ENCODE measurements around the gene MYBPH.

The MYBPH gene

GRCh38 chr1:203153989-203154821 lies 21.4 kb downstream of the MYBPH start:
- DNase-seq = no peak
- in situ Hi-C loops (cut with MboI; ENCODE audit: low pct_unique_long_range_greater_than_20kb, low sequenced_read_pairs) = no loop called here

- in situ Hi-C loops (cut with MboI; ENCODE audit: low pct_unique_long_range_greater_than_20kb, low sequenced_read_pairs) = no loop called here
- no peak for DNase-seq
These were observed 22.3 kb downstream of the MYBPH start for GRCh38 chr1:203153051-203153988.

- DNase-seq = no peak
- in situ Hi-C loops (cut with MboI; ENCODE audit: low pct_unique_long_range_greater_than_20kb, low sequenced_read_pairs) = no loop called here
These were observed 23.2 kb downstream of the MYBPH start for GRCh38 chr1:203152158-203153034.

DNA sequence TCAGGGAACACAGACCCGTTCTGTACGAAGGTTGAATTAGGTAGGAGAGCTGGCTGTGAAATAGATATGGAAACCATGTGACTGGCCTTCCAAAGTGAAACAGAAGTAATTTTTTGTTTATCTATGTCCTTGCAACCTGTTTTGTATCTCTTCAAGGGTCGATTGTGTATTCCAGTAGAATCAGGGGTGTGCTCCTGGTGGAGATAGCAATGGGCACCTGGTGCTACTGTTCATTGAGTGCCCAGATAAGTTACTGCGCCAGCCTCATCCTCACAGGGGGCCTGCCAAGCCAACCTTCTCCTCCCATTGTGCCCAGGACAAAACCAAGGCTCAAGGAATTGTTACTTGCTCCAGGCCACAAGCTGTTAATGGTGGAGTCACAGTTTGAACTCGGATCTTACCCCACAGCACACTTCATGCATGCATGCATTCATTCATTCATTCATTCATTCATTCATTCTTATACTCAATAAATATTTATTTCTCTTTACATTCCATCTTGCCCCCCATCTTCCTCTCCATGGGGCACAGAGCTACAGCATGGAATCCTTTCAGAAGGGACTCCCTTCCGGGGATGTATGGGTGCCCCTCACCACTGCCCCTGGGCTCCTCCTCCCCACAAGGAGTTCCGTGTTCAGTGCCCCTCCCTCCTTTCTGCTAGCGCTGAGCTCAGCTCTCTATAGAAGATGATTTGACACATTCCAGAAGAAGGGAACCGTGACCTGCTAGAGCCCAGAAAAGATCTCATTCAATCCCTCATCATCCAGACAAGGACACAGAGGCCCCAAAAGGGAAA lies 24.1 kb downstream of the MYBPH start:
- in situ Hi-C loops (cut with MboI; ENCODE audit: low pct_unique_long_range_greater_than_20kb, low sequenced_read_pairs) = no loop called here
- no peak for DNase-seq

DNA sequence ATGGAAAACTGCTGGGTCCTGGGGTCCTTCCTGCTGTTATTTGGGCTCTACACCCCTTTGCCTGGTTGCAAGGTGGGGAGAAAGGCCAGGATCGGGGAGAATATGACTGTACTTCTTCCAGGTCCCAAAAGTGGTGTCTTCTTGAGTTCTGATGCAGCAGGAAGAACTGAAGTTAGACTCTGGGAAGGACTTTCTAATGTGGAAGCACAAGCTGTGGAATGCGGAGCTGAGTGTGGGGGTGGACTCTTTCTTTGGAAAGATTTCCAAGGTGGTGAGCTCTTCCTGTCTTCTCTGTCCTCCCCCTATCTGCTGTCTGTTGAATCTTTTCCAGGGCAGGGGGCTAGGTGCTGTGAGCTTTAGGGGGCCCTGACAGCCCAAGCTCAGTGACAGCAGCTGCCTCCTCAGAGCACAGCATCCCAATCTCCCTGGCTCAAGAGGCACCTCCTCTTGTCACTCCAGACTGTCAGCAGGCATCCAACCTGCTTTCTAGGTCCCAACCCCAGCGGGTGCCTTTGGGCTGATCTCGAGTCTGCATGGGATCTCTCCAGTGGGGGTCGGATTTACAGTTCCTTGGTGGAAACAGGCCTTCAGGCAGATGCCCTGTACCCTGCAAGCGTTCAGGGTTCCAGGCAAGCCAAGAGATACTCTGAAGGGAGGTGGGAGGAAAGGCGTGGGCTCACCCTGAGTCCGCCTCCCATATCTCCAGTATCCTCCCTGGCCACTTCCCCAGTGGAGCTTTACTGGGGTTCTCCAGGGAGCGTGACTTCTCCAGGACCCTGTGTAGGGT lies 24.9 kb downstream of the MYBPH start:
- in situ Hi-C loops (cut with MboI; ENCODE audit: low pct_unique_long_range_greater_than_20kb, low sequenced_read_pairs) = no loop called here
- DNase-seq = no peak

DNA sequence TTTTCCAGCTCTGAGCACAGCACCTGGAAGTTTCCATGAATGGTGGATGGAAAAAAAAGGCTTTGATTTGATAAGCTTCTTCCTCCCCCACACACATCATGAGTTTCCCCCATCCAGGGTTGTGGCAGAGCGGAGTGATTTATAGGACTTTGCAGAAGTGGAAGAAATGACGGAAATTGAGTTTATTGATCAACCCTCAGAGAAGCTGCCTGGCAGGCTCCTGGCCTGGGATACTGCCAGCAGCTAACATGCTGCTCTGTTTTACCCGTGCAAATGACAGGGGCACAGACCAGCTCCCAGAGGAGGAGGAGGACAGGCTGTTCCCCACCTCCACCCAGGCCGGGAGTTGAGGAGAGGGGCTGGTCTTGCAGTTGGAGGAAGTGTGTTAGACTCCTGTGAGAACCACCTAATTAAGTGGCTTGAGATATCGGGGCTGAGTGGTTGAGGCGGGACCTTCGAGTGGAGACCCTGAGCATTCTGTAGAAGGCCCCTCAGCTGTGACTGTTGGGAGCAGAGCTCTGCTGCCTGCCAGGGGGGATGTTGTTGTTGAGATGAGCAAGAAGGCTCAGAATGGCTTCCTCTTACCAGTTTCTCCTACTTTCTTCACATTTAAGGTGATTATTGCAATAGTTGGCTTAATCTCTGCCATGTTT lies 26.3 kb downstream of the MYBPH start:
- DNase-seq = no peak
- in situ Hi-C loops (cut with MboI; ENCODE audit: low pct_unique_long_range_greater_than_20kb, low sequenced_read_pairs) = no loop called here

GRCh38 chr1:203148579-203148978 lies 27.0 kb downstream of the MYBPH start:
- in situ Hi-C loops (cut with MboI; ENCODE audit: low pct_unique_long_range_greater_than_20kb, low sequenced_read_pairs) = no loop called here
- no peak for DNase-seq

DNA sequence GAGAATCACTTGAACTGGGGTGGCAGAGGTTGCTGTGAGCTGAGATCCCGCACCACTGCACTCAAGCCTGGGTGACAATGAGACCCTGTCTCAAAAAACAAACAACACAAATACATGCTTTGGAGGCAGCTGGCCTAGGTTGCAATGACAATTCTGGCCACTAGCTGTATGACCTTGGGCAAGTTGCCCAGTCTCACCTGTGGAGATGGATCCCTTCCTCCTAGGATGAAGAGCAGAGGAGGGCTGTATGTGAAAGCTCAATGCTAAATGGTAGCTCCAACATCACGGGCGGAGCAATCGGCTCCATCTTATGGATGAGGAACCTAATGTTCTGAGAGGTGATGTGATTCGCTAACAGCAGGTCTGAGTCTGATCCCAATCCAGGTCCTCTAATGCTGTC lies 27.5 kb downstream of the MYBPH start:
- DNase-seq = no peak
- in situ Hi-C loops (cut with MboI; ENCODE audit: low pct_unique_long_range_greater_than_20kb, low sequenced_read_pairs) = no loop called here

DNA sequence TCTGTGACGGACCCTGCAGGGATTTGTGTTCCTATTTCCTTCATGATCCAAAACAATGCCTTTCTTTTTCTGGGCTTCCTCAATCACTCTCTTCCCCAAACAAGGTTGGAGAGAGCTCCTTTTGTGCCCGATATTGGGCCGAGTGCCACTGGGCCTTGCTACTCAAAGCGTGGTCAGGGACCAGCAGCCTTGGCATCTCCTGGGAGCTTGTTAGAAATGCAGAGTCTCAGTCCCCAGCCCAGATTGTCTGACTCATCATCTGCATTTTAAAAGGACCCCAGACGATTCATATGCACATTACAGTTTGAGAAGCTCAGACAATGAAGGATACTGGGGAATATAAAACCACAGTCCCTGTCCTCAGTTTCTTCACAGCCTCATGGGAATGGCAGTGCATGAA lies 28.2 kb downstream of the MYBPH start:
- DNase-seq = no peak
- in situ Hi-C loops (cut with MboI; ENCODE audit: low pct_unique_long_range_greater_than_20kb, low sequenced_read_pairs) = no loop called here

DNA sequence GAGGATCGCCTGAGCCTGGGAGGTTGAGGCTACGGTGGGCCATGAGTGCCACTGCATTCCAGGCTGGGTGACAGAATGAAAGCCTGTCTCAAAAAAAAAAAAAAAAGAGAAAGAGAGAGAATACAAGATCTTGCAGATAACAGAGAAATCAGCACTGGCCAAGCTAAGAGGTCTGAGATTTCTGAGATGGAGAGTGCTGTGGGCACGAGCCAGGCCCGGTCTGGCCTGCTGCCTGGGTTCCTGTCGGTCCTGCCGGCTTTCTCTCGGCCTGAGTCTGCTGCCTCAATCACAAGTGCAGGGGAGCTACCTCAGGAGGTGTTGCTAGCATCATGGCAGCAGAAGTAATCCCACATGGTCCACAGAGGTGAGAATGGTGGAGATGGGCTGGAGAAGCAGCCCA lies 29.1 kb downstream of the MYBPH start:
- DNase-seq = no peak
- in situ Hi-C loops (cut with MboI; ENCODE audit: low pct_unique_long_range_greater_than_20kb, low sequenced_read_pairs) = no loop called here

DNA sequence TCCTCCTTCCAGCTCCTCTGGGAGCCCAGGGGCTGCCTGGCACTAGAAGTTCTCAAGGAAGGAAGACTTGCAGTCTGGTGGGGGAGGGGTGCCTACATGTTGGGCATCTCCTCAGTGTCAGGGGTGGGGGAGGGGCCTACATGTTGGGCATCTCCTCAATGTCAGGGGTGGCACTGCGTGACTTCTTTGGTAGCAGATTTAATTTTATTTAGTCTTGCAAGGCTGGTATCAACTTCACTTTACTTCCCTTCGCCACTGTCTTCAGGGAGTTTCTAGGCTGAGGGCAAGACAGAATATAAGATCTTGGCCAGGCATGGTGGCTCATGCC lies 29.6 kb downstream of the MYBPH start:
- in situ Hi-C loops (cut with MboI; ENCODE audit: low pct_unique_long_range_greater_than_20kb, low sequenced_read_pairs) = no loop called here
- DNase-seq = no peak

DNA sequence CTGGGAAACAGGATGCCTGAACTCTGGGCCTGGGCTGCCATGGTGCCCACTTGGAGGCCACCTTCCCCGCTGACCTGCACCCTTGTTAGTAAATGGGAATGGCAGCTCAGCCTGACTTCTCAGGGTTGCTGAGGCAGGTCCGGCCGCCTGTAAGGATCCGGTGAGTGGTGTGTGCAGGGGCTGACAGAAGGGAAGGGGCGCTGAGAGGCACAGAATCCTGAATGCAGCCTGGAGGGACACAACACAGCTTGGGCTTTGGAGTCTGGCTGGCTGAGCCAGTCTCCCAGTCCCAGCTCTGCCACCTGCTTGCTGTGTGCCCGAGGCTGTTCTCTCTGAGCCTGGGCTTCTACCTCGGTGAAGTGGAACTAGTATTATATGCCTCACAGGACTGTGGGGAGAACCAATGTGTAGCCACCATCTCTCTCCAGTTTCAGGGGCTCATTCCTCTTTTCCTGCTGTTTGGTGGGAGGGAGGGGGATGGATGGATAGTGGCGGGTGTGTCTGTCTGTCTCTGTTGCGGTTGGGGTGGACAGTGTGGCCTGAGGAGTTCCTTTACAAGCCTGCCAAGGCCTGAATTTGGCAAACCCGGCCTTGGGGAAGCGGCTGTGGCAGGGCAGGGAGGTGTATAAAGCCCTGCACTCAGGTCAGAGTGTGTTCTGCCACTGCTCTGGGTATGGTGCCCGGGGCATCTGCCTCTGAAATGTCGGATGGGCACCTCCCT lies 30.1 kb downstream of the MYBPH start:
- in situ Hi-C loops (cut with MboI; ENCODE audit: low pct_unique_long_range_greater_than_20kb, low sequenced_read_pairs) = no loop called here
- no peak for DNase-seq

DNA sequence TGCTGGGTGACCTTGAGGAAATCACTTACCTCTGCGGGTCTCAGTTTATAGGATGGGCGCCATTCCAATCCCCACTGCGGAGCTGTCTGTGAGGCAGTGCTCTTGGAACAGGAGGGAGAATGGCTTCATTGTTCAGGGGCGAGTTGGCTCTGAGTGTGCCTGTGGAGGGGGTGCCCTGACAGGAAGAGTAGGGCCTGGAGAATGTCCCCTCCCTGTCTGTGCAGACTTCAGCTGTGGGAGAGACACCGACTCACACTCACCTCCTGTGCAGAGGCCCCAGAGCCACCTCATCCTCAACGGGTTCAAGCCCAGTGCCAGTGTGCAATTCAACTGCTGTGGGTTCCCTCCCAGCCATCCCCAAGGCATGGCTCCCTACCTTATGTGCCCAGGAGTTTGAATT lies 31.0 kb downstream of the MYBPH start:
- in situ Hi-C loops (cut with MboI; ENCODE audit: low pct_unique_long_range_greater_than_20kb, low sequenced_read_pairs) = no loop called here
- DNase-seq = no peak

DNA sequence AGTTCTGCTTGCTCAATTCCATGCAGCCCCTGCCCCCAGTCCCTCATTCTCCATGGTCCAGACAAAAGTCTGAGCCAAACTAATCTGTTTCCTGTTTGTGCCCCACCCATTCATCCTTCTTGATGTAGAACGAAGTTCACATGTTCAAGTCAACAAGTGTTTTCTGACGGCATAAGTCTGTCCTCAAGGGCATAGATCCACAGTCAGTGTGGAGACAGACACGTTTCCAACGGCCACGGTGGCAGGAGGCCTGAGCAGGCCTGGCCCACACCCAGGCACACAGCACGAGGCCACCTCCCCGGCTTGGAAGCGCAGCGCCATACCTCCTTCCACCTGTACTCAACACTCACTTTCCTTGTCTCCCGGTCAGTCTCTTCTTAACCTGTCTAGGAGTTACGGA lies 32.0 kb downstream of the MYBPH start:
- in situ Hi-C loops (cut with MboI; ENCODE audit: low pct_unique_long_range_greater_than_20kb, low sequenced_read_pairs) = no loop called here
- DNase-seq = no peak

DNA sequence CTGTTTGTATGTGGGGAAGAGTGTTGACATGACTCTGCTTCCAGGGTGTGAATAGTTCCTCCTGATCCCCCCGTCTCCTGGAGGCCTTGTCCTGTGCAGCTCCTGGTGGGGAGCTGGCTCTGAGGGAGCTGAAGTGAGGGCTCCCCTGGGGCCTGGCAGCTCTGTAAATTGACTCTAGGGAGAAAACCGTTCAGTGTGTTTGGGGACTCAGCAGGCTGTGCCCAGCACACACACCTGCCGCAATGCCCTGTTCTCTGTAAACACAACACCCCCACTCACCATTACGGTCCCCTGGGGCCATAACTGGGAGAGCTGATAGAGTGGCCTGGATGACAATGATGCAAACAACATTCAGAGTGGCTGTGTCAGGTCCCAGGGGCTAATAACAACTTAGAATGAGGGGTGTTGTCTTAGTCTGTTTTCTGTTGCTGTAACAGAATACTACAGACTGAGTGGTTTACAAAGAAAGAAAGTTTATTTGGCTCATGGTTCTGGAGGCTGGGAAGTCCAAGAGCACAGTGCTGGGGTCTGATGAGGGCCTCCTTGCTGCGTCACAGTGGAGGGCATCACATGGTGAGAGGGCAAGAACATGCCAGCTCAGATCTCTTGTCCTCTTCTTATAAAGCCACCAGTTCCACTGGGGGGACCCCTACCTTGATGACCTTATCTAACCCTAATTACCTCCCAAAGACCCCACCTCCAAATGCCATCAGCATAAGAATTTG lies 32.8 kb downstream of the MYBPH start:
- in situ Hi-C loops (cut with MboI; ENCODE audit: low pct_unique_long_range_greater_than_20kb, low sequenced_read_pairs) = no loop called here
- no peak for DNase-seq

GRCh38 chr1:203142124-203142523 lies 33.5 kb downstream of the MYBPH start:
- in situ Hi-C loops (cut with MboI; ENCODE audit: low pct_unique_long_range_greater_than_20kb, low sequenced_read_pairs) = no loop called here
- DNase-seq = no peak
